Activated T-cell treated with anti-CD3 and anti-CD28 coated beads for 24 hours (primary cell): ENCODE data around the gene TRIP12.
"Not testable (repeated sequence)": the region's sequence is repeated elsewhere in the genome, so short reads cannot be mapped to it uniquely, and the experiment has no call there.

Experiments used
- DNase-seq: peaks from one replicate; pipeline ENCODE4 v3.0.0-alpha.2; 2020; ENCODE audit warnings: low read depth

Gene TRIP12

GRCh38 chr2:229768235-229768634 is 153.6 kb downstream of the TRIP12 start:
- no peak for DNase-seq

- no peak for DNase-seq
These were observed 156.1 kb downstream of the TRIP12 start for GRCh38 chr2:229765721-229766120.

GRCh38 chr2:229761663-229762062 is 160.1 kb downstream of the TRIP12 start:
- no peak for DNase-seq

- not testable (repeated sequence) for DNase-seq
These were observed 164.3 kb downstream of the TRIP12 start for GRCh38 chr2:229757462-229757861.

GRCh38 chr2:229752970-229753729 is 168.7 kb downstream of the TRIP12 start:
- DNase-seq: no peak

- DNase-seq: no peak
These were observed 172.0 kb downstream of the TRIP12 start for GRCh38 chr2:229749779-229750178.

GRCh38 chr2:229748950-229749349 is 172.9 kb downstream of the TRIP12 start:
- no peak for DNase-seq

- DNase-seq: not testable (repeated sequence)
These were observed 179.1 kb downstream of the TRIP12 start for GRCh38 chr2:229742691-229743090.

- DNase-seq: no peak
These were observed 181.5 kb downstream of the TRIP12 start for GRCh38 chr2:229740279-229740678.

GRCh38 chr2:229738024-229738625 is 183.7 kb downstream of the TRIP12 start:
- DNase-seq: no peak

- no peak for DNase-seq
These were observed 187.4 kb downstream of the TRIP12 start for GRCh38 chr2:229734410-229734809.

- DNase-seq: no peak
These were observed 188.1 kb downstream of the TRIP12 start for GRCh38 chr2:229733611-229734245.

- no peak for DNase-seq
These were observed 188.9 kb downstream of the TRIP12 start for GRCh38 chr2:229732897-229733296.

- DNase-seq: no peak
These were observed 189.9 kb downstream of the TRIP12 start for GRCh38 chr2:229731916-229732315.

GRCh38 chr2:229731363-229731762 is 190.4 kb downstream of the TRIP12 start:
- DNase-seq: no peak

GRCh38 chr2:229728370-229728769 is 193.4 kb downstream of the TRIP12 start:
- no peak for DNase-seq

- DNase-seq: no peak
These were observed 195.2 kb downstream of the TRIP12 start for GRCh38 chr2:229726643-229727042.

GRCh38 chr2:229725716-229726574 is 195.9 kb downstream of the TRIP12 start:
- DNase-seq: no peak

- not testable (repeated sequence) for DNase-seq
These were observed 198.6 kb downstream of the TRIP12 start for GRCh38 chr2:229723192-229723591.

GRCh38 chr2:229719926-229720647 is 201.7 kb downstream of the TRIP12 start:
- DNase-seq: no peak

- no peak for DNase-seq
These were observed 203.8 kb downstream of the TRIP12 start for GRCh38 chr2:229718057-229718456.
